ES-I3 (cell line): Measurements from ENCODE around the gene CGNL1.

Experiments used
- H3K36me3 ChIP-seq: 2 replicates; pipeline ENCODE4 v1.6.1; 2013; ENCODE audit warnings: mild to moderate bottlenecking, low read length, control low read depth, moderate library complexity; ENCODE audit not compliant: insufficient read depth
- H3K4me1 ChIP-seq: 2 replicates; pipeline ENCODE4 v1.6.1; 2013; ENCODE audit warnings: mild to moderate bottlenecking, control low read depth, low read length; ENCODE audit not compliant: insufficient read depth
- H3K9ac ChIP-seq: 2 replicates; pipeline ENCODE4 v1.6.1; 2013; ENCODE audit warnings: low read depth, mild to moderate bottlenecking, low read length, moderate library complexity
- H3K9me3 ChIP-seq: 2 replicates; pipeline ENCODE4 v1.6.1; 2013; ENCODE audit warnings: mild to moderate bottlenecking, low read length, moderate library complexity; ENCODE audit not compliant: control insufficient read depth, insufficient read depth

CGNL1 gene

GRCh38 chr15:57565311-57565710 is 189.0 kb downstream of the CGNL1 start:
- Histone ChIP-seq H3K4me1 (no peaks in the 10 kb centered on the region), H3K9ac (no peak overlapping the region), H3K9me3 (no peaks in the 10 kb centered on the region), H3K36me3 (no peaks in the 10 kb centered on the region)

GRCh38 chr15:57566834-57567233 is 190.5 kb downstream of the CGNL1 start:
- Histone ChIP-seq H3K9me3 (no peaks in the 10 kb centered on the region), H3K4me1 (no peaks in the 10 kb centered on the region), H3K9ac (no peak overlapping the region), H3K36me3 (no peaks in the 10 kb centered on the region)

GRCh38 chr15:57567891-57568290 is 191.6 kb downstream of the CGNL1 start:
- Histone ChIP-seq H3K36me3 (no peaks in the 10 kb centered on the region), H3K9me3 (no peaks in the 10 kb centered on the region), H3K4me1 (no peaks in the 10 kb centered on the region)

DNA sequence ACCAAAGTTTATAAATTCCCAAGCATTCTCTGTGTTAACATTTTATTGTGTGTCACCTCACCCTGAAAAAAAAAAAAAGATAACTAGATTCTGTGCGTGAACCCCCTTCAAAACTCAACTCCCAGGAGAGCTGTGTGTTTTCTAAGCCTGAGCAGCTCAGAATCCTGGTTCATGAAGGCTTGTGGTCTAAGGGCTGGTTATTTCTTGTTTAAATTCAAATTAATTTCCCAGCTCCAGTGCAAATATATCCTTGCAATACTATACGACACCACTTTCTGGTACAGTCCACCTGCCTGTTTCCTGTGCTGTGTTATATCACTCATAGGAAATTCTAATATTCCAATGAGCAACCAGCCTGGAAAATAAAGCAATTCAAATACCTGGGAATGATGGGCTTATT is 192.0 kb downstream of the CGNL1 start:
- no peaks in the 10 kb centered on the region for H3K36me3 ChIP-seq
- no peaks in the 10 kb centered on the region for H3K9me3 ChIP-seq
- H3K9ac ChIP-seq: no peak overlapping the region
- H3K4me1 ChIP-seq: no peaks in the 10 kb centered on the region

More at GRCh38 chr15:57567891-57568290, 191.6 kb downstream of the CGNL1 start:
- H3K9ac ChIP-seq: no peak overlapping the region

DNA sequence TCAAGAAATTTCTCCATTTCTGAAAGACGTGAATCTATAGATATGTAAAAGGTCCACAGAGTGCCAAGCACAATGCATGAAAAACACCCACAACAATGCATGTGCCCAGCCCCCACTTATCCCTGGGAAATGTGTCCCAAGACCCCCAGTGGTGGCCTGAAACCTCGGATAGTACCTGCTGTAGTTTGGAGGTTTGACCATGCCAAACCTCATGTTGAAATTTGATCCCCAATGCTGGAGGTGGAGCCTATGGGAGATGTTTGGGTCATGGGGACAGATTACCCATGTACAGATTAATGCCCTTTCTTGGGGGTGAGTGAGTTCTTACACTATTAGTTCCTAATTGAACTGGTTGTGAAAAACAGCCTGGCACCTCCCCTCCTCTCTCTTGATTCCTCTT is 194.0 kb downstream of the CGNL1 start:
- Histone ChIP-seq H3K9ac (no peak overlapping the region), H3K4me1 (no peaks in the 10 kb centered on the region), H3K36me3 (no peaks in the 10 kb centered on the region), H3K9me3 (no peaks in the 10 kb centered on the region)

DNA sequence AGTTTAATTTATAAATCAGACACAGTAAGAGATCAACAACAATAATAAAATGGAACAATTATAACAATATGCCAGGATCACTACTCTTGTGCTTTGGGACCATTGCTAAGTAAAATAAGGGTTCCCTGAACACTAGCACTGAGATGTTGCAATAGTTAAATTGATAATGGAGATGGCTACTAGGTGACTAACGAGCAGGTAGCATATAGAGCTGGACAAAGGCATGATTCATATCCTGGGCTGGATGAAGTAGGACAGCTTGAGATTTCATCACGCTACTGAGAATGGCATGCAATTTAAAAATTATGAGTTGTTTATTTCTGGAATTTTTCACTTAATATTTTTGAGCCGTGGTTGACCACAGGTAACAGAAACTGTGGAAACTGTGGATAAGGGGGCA is 194.7 kb downstream of the CGNL1 start:
- H3K9me3 ChIP-seq: no peaks in the 10 kb centered on the region
- no peak overlapping the region for H3K9ac ChIP-seq
- H3K36me3 ChIP-seq: no peaks in the 10 kb centered on the region
- H3K4me1 ChIP-seq: no peaks in the 10 kb centered on the region

- H3K36me3 ChIP-seq: no peaks in the 10 kb centered on the region
- no peaks in the 10 kb centered on the region for H3K4me1 ChIP-seq
- no peak overlapping the region for H3K9ac ChIP-seq
- no peaks in the 10 kb centered on the region for H3K9me3 ChIP-seq
Measured at GRCh38 chr15:57571725-57572124, 195.4 kb downstream of the CGNL1 start.

GRCh38 chr15:57572468-57572867 is 196.2 kb downstream of the CGNL1 start:
- H3K4me1 ChIP-seq: no peaks in the 10 kb centered on the region
- H3K9me3 ChIP-seq: no peaks in the 10 kb centered on the region
- no peaks in the 10 kb centered on the region for H3K36me3 ChIP-seq
- no peak overlapping the region for H3K9ac ChIP-seq

GRCh38 chr15:57573151-57573550 is 196.8 kb downstream of the CGNL1 start:
- Histone ChIP-seq H3K36me3 (no peaks in the 10 kb centered on the region), H3K4me1 (no peaks in the 10 kb centered on the region), H3K9ac (no peak overlapping the region), H3K9me3 (no peaks in the 10 kb centered on the region)

- no peak overlapping the region for H3K9ac ChIP-seq
- no peaks in the 10 kb centered on the region for H3K9me3 ChIP-seq
Measured at GRCh38 chr15:57575363-57575762, 199.1 kb downstream of the CGNL1 start.

GRCh38 chr15:57578288-57578900 is 202.1 kb downstream of the CGNL1 start:
- Histone ChIP-seq H3K36me3 (no peaks in the 10 kb centered on the region), H3K9ac (no peak overlapping the region), H3K9me3 (no peaks in the 10 kb centered on the region), H3K4me1 (no peaks in the 10 kb centered on the region)

More at GRCh38 chr15:57575363-57575762, 199.1 kb downstream of the CGNL1 start:
- H3K36me3 ChIP-seq: no peaks in the 10 kb centered on the region
- no peaks in the 10 kb centered on the region for H3K4me1 ChIP-seq

- H3K36me3 ChIP-seq: no peaks in the 10 kb centered on the region
- no peaks in the 10 kb centered on the region for H3K9me3 ChIP-seq
- H3K4me1 ChIP-seq: no peaks in the 10 kb centered on the region
- H3K9ac ChIP-seq: no peak overlapping the region
Measured at GRCh38 chr15:57580428-57580827, 204.1 kb downstream of the CGNL1 start.

- Histone ChIP-seq H3K4me1 (no peaks in the 10 kb centered on the region), H3K9ac (no peak overlapping the region), H3K9me3 (no peaks in the 10 kb centered on the region), H3K36me3 (no peaks in the 10 kb centered on the region)
Measured at GRCh38 chr15:57580866-57581265, 204.6 kb downstream of the CGNL1 start.

- Histone ChIP-seq H3K9me3 (no peaks in the 10 kb centered on the region), H3K36me3 (no peaks in the 10 kb centered on the region), H3K9ac (no peak overlapping the region), H3K4me1 (no peaks in the 10 kb centered on the region)
Measured at GRCh38 chr15:57582090-57582489, 205.8 kb downstream of the CGNL1 start.

DNA sequence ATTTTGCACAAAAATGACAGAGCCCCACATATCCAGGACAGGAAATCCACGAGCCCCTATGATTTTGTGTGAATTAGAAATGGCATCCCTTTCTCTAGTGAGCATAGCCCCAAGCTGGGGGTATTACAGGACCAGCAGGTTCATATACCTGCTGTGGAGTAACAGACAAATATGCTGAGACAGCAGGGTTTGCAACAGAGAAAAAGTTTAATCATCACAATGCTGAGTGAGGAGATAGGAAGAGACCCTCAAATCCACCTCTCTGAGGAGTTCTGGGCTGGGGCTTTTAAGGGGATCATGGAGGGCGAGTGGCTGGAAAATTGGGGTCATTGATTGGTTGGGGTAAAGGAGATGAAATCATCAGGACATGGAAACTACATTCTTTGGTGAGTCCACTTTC is 207.0 kb downstream of the CGNL1 start:
- no peak overlapping the region for H3K9ac ChIP-seq
- no peaks in the 10 kb centered on the region for H3K9me3 ChIP-seq
- H3K36me3 ChIP-seq: no peaks in the 10 kb centered on the region
- no peaks in the 10 kb centered on the region for H3K4me1 ChIP-seq

GRCh38 chr15:57583720-57584119 is 207.4 kb downstream of the CGNL1 start:
- H3K9ac ChIP-seq: no peak overlapping the region
- no peaks in the 10 kb centered on the region for H3K9me3 ChIP-seq
- no peaks in the 10 kb centered on the region for H3K36me3 ChIP-seq
- H3K4me1 ChIP-seq: no peaks in the 10 kb centered on the region
